CD4-positive, alpha-beta memory T cell (primary cell): ENCODE data around the gene PTPRM. TPM values are rescaled to one million over a fixed set of nuclear protein-coding genes. Genes with fewer than 3 reads are reported as not detected.

Experiments
- CTCF ChIA-PET: fragments of 350-600 bp; sonication (Branson Sonifier 250); formaldehyde crosslinking; loops from one replicate; lab custom pipeline; 2021; ENCODE audit warnings: inconsistent platforms; ENCODE audit not compliant: partially characterized antibody; lab: Charles Lee
- POLR2A ChIA-PET: fragments of 350-600 bp; sonication (Branson Sonifier 250); formaldehyde crosslinking; loops from one replicate; lab custom pipeline; 2021; ENCODE audit not compliant: partially characterized antibody; lab: Charles Lee
- DNase-seq, 5 donors: peaks; one replicate each; pipeline versions ENCODE4 v3.0.0 to v3.0.0-alpha.2; 2020 to 2022; ENCODE audit warnings: mixed read lengths in 1 of 5
- H3K27ac ChIP-seq: one replicate; pipeline ENCODE4 v1.7.0; 2013; ENCODE audit warnings: low read depth, low read length
- H3K27me3 ChIP-seq: 2 replicates; pipeline ENCODE4 v1.7.0; 2013; ENCODE audit warnings: mild to moderate bottlenecking, low read length, moderate library complexity; ENCODE audit not compliant: insufficient read depth
- H3K36me3 ChIP-seq: 2 replicates; pipeline ENCODE4 v1.7.0; 2013; ENCODE audit warnings: mild to moderate bottlenecking, low read length, moderate library complexity; ENCODE audit not compliant: insufficient read depth
- H3K4me1 ChIP-seq: 2 replicates; pipeline ENCODE4 v1.7.0; 2013; ENCODE audit warnings: mild to moderate bottlenecking, low read length, moderate library complexity; ENCODE audit not compliant: insufficient read depth
- H3K4me3 ChIP-seq, 2 donors: one replicate each; pipeline ENCODE4 v1.7.0; 2013; ENCODE audit warnings: low read length in 2 of 2, mild to moderate bottlenecking in 1 of 2
- H3K9me3 ChIP-seq, 2 donors: one replicate each; pipeline ENCODE4 v1.7.0; 2013; ENCODE audit warnings: low read length in 2 of 2, control low read depth in 1 of 2; ENCODE audit not compliant: control insufficient read depth in 1 of 2
- H3K27ac Mint-ChIP-seq, 7 donors: one replicate each; pipeline ENCODE4 v1.8.0; 2020 to 2021; ENCODE audit warnings: mixed read lengths in 7 of 7, mild to moderate bottlenecking in 6 of 7, inconsistent platforms in 3 of 7, moderate library complexity in 3 of 7
- H3K27me3 Mint-ChIP-seq, 2 donors: one replicate each; pipeline ENCODE4 v1.8.0; 2020 to 2021; ENCODE audit warnings: mixed read lengths in 2 of 2
- H3K36me3 Mint-ChIP-seq, 2 donors: one replicate each; pipeline ENCODE4 v1.8.0; 2020 to 2021; ENCODE audit warnings: mixed read lengths in 2 of 2, inconsistent platforms in 1 of 2, mild to moderate bottlenecking in 1 of 2
- H3K4me1 Mint-ChIP-seq, 4 donors: one replicate each; pipeline ENCODE4 v1.8.0; 2020 to 2021; ENCODE audit warnings: mixed read lengths in 4 of 4, mild to moderate bottlenecking in 1 of 4
- H3K4me3 Mint-ChIP-seq, 8 donors: one replicate each; pipeline ENCODE4 v1.8.0; 2020 to 2021; ENCODE audit warnings: mixed read lengths in 8 of 8, mild to moderate bottlenecking in 7 of 8, moderate library complexity in 6 of 8, inconsistent platforms in 3 of 8
- H3K9me3 Mint-ChIP-seq, 8 donors: one replicate each; pipeline ENCODE4 v1.8.0; 2020 to 2021; ENCODE audit warnings: mixed read lengths in 8 of 8, mild to moderate bottlenecking in 5 of 8, inconsistent platforms in 3 of 8, moderate library complexity in 1 of 8
- intact Hi-C: fragments of 100-400 bp; cut with micrococcal nuclease; formaldehyde crosslinking; loops from one replicate; pipeline ENCODE4 v1.15.1; 2023
- polyA plus RNA-seq, 2 donors: library from polyadenylated mRNA; unstranded; fragments of 300-500 nt; fragmentation: Illumina TruSeq; gene quantifications; one replicate each; pipeline ENCODE4 v1.2.3, GENCODE V29; 2021
- total RNA-seq, 2 experiments: library from RNA; stranded (reverse); gene quantifications; one replicate each; pipeline ENCODE4 v1.2.3, GENCODE V29; 2021

The PTPRM gene
- total and polyA plus RNA-seq, 4 experiments from 2014 or later, result 6.7 to 20.1 (median 12.9) TPM

DNA sequence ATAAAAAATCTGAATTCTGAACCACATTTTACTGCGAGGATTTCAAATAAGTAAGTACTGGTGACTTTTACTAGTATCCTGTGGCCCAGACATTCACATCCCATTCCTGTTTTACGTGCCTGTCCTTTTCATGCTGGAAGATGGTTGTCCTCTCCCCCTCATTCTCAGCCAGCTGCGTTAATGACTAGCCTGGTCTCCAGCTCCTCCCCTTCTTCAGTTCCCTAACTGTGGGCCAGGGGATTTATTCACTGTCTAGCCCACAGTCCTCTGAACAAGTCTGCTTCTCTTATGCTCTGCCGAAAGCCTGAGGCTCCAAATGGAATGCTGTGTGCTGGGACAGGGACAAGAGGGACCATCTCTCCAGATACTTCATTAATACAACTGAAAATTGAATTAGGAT is 373.9 kb downstream of the PTPRM start:
- Mint-ChIP-seq H3K4me3 (no peak overlapping the region), H3K4me1 (peaks cover 0 to 3% (median 0%) of the 10 kb centered on the region in 4 donors), H3K27ac (no peak overlapping the region), H3K27me3 (no peaks in the 10 kb centered on the region), H3K36me3 (no peaks in the 10 kb centered on the region), H3K9me3 (peaks cover 0 to 3% (median 0%) of the 10 kb centered on the region in 8 donors)
- H3K9me3 ChIP-seq, result no peaks in the 10 kb centered on the region
- intact Hi-C loops, result loop anchor here (10.0 kb wide), 1 partner anchor 664 kb away; the partner anchor contains the start of gene RAB12
- H3K27me3 ChIP-seq, result no peaks in the 10 kb centered on the region
- H3K27ac ChIP-seq, result no peak overlapping the region
- POLR2A ChIA-PET, result no interaction called here
- DNase-seq, result no peak
- no peak overlapping the region for H3K4me3 ChIP-seq
- no peaks in the 10 kb centered on the region for H3K36me3 ChIP-seq
- H3K4me1 ChIP-seq, result no peaks in the 10 kb centered on the region
- CTCF ChIA-PET, result no interaction called here

DNA sequence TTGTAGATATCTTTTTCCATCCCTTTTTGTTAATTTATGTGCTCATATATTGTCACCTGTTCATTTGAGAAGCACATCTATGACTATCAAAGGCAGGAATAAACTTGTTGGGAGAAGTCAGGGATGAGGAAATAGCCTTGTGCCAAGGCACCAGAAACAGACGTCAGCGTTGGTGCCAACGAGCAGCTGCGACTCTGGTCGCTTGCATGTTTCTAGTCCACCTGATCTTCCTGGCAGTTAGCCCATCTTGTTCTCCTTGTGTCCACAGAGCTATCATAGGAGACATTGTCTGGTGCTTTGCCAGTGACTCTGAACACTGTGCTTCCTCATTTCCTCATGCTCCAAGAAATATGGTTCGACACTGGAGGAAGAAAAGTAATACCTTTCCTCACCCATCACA is 374.4 kb downstream of the PTPRM start:
- POLR2A ChIA-PET, result no interaction called here
- Mint-ChIP-seq H3K27ac (no peak overlapping the region), H3K4me1 (peaks cover 3 to 5% (median 4%) of the 10 kb centered on the region in 4 donors), H3K4me3 (no peak overlapping the region), H3K9me3 (peaks cover 0 to 3% (median 0%) of the 10 kb centered on the region in 8 donors), H3K36me3 (no peaks in the 10 kb centered on the region), H3K27me3 (no peaks in the 10 kb centered on the region)
- H3K4me3 ChIP-seq, result no peak overlapping the region
- CTCF ChIA-PET, result interaction anchor here (0.7 kb wide), 1 partner anchor 13 kb away, joined by 3 read pairs; no protein-coding TSS in a partner anchor
- no peak overlapping the region for H3K27ac ChIP-seq
- no peaks in the 10 kb centered on the region for H3K36me3 ChIP-seq
- H3K27me3 ChIP-seq, result no peaks in the 10 kb centered on the region
- intact Hi-C loops, result loop anchor here (10.0 kb wide), 1 partner anchor 663 kb away; the partner anchor contains the start of gene RAB12
- H3K9me3 ChIP-seq, result no peaks in the 10 kb centered on the region
- H3K4me1 ChIP-seq, result no peaks in the 10 kb centered on the region
- DNase-seq, result no peak

DNA sequence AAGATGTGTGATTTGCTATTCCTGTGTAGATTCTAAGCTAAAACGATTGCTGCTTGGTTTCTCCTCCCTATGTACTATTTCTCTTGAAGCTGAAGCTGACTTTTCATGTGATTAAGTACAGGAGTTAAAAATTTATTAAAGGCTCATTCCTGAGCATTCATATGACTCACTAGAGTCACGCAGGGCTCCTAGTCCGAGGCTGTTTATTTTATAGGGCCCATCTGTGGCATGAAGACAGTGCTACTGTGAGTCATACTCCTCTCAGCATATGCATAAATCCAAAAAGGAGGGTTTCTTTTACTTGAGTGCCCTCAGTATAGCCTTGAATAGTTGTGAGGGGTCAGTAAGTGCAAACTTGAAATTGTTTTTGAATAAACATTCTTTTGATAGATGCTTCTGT is 378.8 kb downstream of the PTPRM start:
- no peaks in the 10 kb centered on the region for H3K27me3 ChIP-seq
- peaks cover 9% of the 10 kb centered on the region for H3K4me1 ChIP-seq
- peak overlapping the region in 2 of 8 donors; percentile 84 to 88 for H3K4me3 Mint-ChIP-seq
- H3K27me3 Mint-ChIP-seq, result no peaks in the 10 kb centered on the region
- DNase-seq, result no peak
- ChIA-PET CTCF (interaction anchor here (0.8 kb wide), 1 partner anchor 9 kb away, joined by 3 read pairs; no protein-coding TSS in a partner anchor), POLR2A (interaction anchor here (2.7 kb wide), 1 partner anchor 13 kb away, joined by 9 read pairs; no protein-coding TSS in a partner anchor)
- H3K27ac ChIP-seq, result no peak overlapping the region
- H3K9me3 Mint-ChIP-seq, result peaks cover 0 to 3% (median 0%) of the 10 kb centered on the region in 8 donors
- no peaks in the 10 kb centered on the region for H3K9me3 ChIP-seq
- H3K27ac Mint-ChIP-seq, result peak overlapping the region in 4 of 7 donors; percentile 20 to 95 (median 65)
- no peaks in the 10 kb centered on the region for H3K36me3 ChIP-seq
- intact Hi-C loops, result loop anchor here (10.0 kb wide), 1 partner anchor 659 kb away; the partner anchor contains the start of gene RAB12
- no peak overlapping the region for H3K4me3 ChIP-seq
- peaks cover 0 to 1% of the 10 kb centered on the region in 2 donors for H3K36me3 Mint-ChIP-seq
- H3K4me1 Mint-ChIP-seq, result peaks cover 11 to 19% (median 15%) of the 10 kb centered on the region in 4 donors

DNA sequence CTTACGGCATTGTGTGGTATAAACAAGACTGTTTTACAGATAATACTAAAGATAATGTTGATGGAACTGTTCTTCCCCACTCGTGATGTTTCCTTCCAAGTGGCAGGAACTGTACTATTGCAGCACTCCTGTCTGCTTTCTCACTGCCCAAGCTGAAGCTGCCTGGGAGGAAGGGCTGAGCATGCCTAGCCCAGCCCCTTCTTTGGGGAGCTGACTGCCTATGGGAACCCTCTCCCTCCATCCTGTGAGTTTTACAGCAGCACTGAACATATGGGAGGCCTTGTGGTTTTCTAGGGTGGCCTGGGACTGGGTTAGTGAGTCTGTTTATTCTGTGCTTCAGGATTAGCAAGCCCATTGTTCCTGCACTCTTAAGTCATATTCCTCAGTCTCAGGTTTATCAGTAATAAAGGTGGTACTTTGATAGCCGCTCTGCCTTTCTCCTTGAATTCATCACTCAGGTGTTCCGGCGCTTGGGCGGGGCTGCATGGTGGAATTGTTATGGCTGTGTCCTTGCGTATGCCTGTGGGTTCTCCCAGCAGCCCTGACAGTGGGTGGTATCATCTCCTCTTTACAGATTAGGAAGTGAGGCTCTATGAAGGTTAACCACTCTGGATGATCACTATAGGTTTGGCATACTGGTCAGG is 379.7 kb downstream of the PTPRM start:
- H3K4me1 Mint-ChIP-seq, result peaks cover 11 to 20% (median 15%) of the 10 kb centered on the region in 4 donors
- intact Hi-C loops, result loop anchor here (10.0 kb wide), 1 partner anchor 658 kb away; the partner anchor contains the start of gene RAB12
- Histone ChIP-seq H3K27me3 (no peaks in the 10 kb centered on the region), H3K9me3 (no peaks in the 10 kb centered on the region), H3K36me3 (no peaks in the 10 kb centered on the region), H3K27ac (peak overlapping the region; percentile 27), H3K4me3 (peak overlapping the region; percentile 22 to 24), H3K4me1 (peaks cover 9% of the 10 kb centered on the region)
- H3K36me3 Mint-ChIP-seq, result peaks cover 0 to 2% of the 10 kb centered on the region in 2 donors
- peak overlapping the region; percentile 20 to 95 (median 79) for H3K27ac Mint-ChIP-seq
- H3K9me3 Mint-ChIP-seq, result peaks cover 0 to 3% (median 0%) of the 10 kb centered on the region in 8 donors
- peak in 4 of 5 donors; percentile 33 to 57 (median 50) for DNase-seq
- H3K4me3 Mint-ChIP-seq, result peak overlapping the region; percentile 56 to 88 (median 82)
- CTCF ChIA-PET, result interaction anchor here (1.3 kb wide), 1 partner anchor 13 kb away, joined by 6 read pairs; no protein-coding TSS in a partner anchor
- H3K27me3 Mint-ChIP-seq, result no peaks in the 10 kb centered on the region
- POLR2A ChIA-PET, result interaction anchor here (0.7 to 2.7 kb wide), 3 partner anchors 9 to 96 kb away, joined by 3 to 9 read pairs (median 3); no protein-coding TSS in a partner anchor

DNA sequence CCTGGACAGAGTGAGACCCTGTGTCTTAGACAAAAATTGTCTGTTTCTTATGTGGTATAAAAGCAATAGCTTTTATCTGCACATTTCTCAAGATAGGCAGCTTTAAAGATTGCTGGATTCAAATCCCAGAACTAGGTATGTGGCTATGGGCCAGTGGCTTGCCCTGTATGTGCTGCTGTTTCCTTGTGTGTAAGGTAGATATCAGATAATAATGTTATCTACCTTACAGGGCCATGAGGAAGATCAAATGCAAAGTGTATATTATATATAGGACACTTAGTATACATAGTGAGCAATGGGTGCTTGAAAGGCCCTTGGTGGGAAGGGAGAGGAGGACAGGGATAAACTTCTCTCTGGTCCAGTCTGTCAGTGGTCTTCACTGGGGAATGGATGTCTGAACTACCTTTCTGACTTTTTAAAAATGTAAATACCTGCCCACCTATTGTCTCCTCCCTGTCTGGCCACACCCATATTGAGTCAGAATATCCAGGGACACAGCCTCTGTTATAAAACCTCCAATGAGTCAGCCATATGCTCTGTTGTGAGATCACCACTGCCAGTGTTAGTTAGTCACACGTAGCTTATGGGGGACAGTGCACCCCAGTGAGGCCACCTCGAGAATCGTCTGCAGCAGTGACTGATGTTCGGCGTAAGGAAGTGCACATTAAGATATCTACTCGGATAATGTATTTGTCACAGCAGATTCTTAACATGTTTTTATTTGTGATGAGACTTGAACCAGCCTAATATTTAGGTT is 383.4 kb downstream of the PTPRM start:
- Mint-ChIP-seq H3K27me3 (no peaks in the 10 kb centered on the region), H3K9me3 (no peaks in the 10 kb centered on the region), H3K4me3 (peak overlapping the region in 2 of 8 donors; percentile 18 to 37), H3K27ac (peak overlapping the region in 5 of 7 donors; percentile 3 to 79 (median 62)), H3K4me1 (peaks cover 23 to 42% (median 31%) of the 10 kb centered on the region in 4 donors), H3K36me3 (peaks cover 0 to 2% of the 10 kb centered on the region in 2 donors)
- peak in 2 of 5 donors; percentile 4 to 64 for DNase-seq
- intact Hi-C loops, result loop anchor here (10.0 kb wide), 1 partner anchor 104 kb away; no protein-coding TSS in a partner anchor
- Histone ChIP-seq H3K4me3 (no peak overlapping the region), H3K4me1 (peaks cover 13% of the 10 kb centered on the region), H3K27ac (no peak overlapping the region), H3K9me3 (no peaks in the 10 kb centered on the region), H3K36me3 (no peaks in the 10 kb centered on the region), H3K27me3 (no peaks in the 10 kb centered on the region)
- POLR2A ChIA-PET, result no interaction called here
- CTCF ChIA-PET, result no interaction called here

DNA sequence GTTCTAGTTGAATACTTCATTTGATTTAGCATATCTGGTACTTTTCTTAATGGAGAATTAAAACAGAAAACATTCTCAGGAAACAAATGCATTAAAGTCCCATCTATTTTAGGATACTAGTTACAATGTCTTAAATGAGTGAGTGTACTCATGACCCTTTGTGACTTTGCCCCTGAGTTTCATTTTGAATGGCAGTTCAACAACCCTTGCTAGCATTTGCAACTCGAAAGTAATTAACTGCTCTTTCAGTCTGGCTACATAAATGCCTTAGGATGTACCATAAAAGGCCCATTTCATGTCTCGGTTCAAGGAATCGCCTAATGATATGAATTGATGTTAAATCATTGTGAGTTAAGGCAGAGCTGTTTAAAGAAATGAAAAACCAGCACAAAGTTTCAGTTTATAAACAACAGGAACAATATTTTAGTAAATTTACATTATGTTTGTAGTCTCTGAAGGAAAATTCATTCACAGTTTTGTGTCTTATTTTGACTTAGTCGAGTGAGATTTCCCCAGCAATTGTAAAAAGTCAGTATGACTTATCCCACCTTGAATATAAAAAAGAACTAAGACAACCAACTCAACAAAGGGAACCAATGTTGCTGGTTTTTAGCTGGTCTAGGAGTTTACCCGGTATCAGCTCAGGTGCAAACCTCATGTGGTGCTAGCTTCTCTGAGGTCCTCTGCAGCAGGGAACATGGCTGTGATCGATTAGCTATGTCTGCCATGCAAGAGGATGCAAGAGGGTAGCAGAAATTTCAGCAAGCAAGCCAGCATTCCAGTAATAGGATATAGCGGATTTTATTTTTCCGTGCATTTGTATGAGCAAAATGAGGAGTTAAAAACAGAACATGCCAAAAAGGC is 386.2 kb downstream of the PTPRM start:
- H3K27ac Mint-ChIP-seq, result peak overlapping the region; percentile 38 to 76 (median 62)
- DNase-seq, result peak in 2 of 5 donors; percentile 19 to 26
- H3K27me3 Mint-ChIP-seq, result no peaks in the 10 kb centered on the region
- no peaks in the 10 kb centered on the region for H3K36me3 ChIP-seq
- peaks cover 27 to 53% (median 34%) of the 10 kb centered on the region in 4 donors for H3K4me1 Mint-ChIP-seq
- H3K27ac ChIP-seq, result no peak overlapping the region
- H3K27me3 ChIP-seq, result no peaks in the 10 kb centered on the region
- H3K4me1 ChIP-seq, result peaks cover 23% of the 10 kb centered on the region
- H3K9me3 Mint-ChIP-seq, result no peaks in the 10 kb centered on the region
- peak overlapping the region; percentile 58 to 84 (median 75) for H3K4me3 Mint-ChIP-seq
- no peaks in the 10 kb centered on the region for H3K9me3 ChIP-seq
- CTCF ChIA-PET, result no interaction called here
- POLR2A ChIA-PET, result no interaction called here
- no peak overlapping the region for H3K4me3 ChIP-seq
- peaks cover 0 to 2% of the 10 kb centered on the region in 2 donors for H3K36me3 Mint-ChIP-seq
- intact Hi-C loops, result loop anchor here (10.0 kb wide), 1 partner anchor 101 kb away; no protein-coding TSS in a partner anchor
